Nephron (organoid): ENCODE measurements around the gene COL6A5.

ENCODE experiments used
- H3K27ac Mint-ChIP-seq, 3 experiments: 2 replicates each; pipeline ENCODE4 v1.8.0; 2020; ENCODE audit warnings: mixed read lengths in 3 of 3, mild to moderate bottlenecking in 2 of 3, moderate library complexity in 1 of 3
- H3K27me3 Mint-ChIP-seq: 2 replicates; pipeline ENCODE4 v1.8.0; 2021; ENCODE audit warnings: low read depth, mild to moderate bottlenecking, moderate library complexity, mixed read lengths
- H3K36me3 Mint-ChIP-seq: 2 replicates; pipeline ENCODE4 v1.8.0; 2020; ENCODE audit warnings: low read depth, mixed read lengths
- H3K4me1 Mint-ChIP-seq: 2 replicates; pipeline ENCODE4 v1.8.0; 2020; ENCODE audit warnings: mixed read lengths
- H3K4me3 Mint-ChIP-seq, 3 experiments: 2 replicates each; pipeline ENCODE4 v1.8.0; 2020; ENCODE audit warnings: mild to moderate bottlenecking in 3 of 3, mixed read lengths in 3 of 3, moderate library complexity in 2 of 3
- H3K9me3 Mint-ChIP-seq: 2 replicates; pipeline ENCODE4 v1.8.0; 2020; ENCODE audit warnings: mixed read lengths
- TF ChIP-seq, protein P1 (sequence below), 3 experiments: fragments of 200-600 bp; sonication (generic); IDR thresholded peaks; one replicate each; pipeline ENCODE4 v1.5.0; 2021; ENCODE audit warnings: antibody characterized with exemption in 3 of 3; ENCODE audit not compliant: unreplicated experiment in 3 of 3

The COL6A5 gene

DNA sequence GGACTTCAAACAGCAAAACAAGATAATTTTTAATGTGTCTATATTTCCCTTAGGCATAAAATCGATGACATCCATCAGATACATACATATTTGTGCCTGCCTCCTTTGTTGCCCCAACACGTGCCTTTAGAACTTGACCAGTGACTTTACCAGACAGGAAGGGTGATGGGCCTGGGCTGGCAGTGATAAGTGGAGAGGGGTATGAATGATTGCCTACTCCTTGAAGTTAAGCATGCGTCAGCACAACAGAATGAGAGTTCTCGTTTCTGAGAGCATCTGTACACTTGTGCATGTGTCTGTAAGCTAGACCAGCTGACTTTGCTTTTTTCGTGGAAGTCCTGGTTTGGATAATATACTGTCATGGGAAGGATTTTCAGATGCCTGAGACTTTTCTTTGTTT, 116.6 kb downstream of the COL6A5 start:
- Mint-ChIP-seq H3K27me3 (no peaks in the 10 kb centered on the region), H3K9me3 (no peaks in the 10 kb centered on the region), H3K36me3 (no peaks in the 10 kb centered on the region), H3K27ac (peak overlapping the region in 1 of 3 experiments; percentile 38), H3K4me3 (no peak overlapping the region), H3K4me1 (peaks cover 11% of the 10 kb centered on the region)
- TF ChIP-seq, protein P1, sequence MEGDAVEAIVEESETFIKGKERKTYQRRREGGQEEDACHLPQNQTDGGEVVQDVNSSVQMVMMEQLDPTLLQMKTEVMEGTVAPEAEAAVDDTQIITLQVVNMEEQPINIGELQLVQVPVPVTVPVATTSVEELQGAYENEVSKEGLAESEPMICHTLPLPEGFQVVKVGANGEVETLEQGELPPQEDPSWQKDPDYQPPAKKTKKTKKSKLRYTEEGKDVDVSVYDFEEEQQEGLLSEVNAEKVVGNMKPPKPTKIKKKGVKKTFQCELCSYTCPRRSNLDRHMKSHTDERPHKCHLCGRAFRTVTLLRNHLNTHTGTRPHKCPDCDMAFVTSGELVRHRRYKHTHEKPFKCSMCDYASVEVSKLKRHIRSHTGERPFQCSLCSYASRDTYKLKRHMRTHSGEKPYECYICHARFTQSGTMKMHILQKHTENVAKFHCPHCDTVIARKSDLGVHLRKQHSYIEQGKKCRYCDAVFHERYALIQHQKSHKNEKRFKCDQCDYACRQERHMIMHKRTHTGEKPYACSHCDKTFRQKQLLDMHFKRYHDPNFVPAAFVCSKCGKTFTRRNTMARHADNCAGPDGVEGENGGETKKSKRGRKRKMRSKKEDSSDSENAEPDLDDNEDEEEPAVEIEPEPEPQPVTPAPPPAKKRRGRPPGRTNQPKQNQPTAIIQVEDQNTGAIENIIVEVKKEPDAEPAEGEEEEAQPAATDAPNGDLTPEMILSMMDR (IDR thresholded peaks at IDR 0.05; ENCODE audit: unreplicated experiment in 3 of 3), result no peak

DNA sequence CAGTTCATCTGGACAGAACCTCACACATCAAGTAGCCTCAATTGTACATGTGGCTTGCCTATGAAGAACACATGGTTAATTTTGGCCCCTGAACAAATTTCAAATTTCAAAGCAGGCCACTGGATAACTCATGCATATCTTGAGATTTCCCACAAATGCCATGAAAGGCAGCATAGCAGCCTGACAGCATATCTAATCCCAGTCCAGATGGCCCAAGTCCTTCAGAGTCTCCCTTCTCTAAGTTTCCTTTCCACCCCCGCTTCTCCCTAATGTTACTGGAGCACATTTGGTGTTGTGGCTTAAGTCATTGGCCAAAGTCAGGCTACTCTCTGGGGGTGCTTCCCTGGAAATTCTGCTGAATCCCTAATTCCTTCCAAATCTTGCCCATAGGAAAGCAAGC, 117.7 kb downstream of the COL6A5 start:
- TF ChIP-seq, protein P1 (IDR thresholded peaks at IDR 0.05; ENCODE audit: unreplicated experiment in 3 of 3), result no peak
- Mint-ChIP-seq H3K4me1 (peaks cover under 1% of the 10 kb centered on the region), H3K4me3 (no peak overlapping the region), H3K36me3 (no peaks in the 10 kb centered on the region), H3K9me3 (no peaks in the 10 kb centered on the region), H3K27ac (no peak overlapping the region), H3K27me3 (no peaks in the 10 kb centered on the region)

DNA sequence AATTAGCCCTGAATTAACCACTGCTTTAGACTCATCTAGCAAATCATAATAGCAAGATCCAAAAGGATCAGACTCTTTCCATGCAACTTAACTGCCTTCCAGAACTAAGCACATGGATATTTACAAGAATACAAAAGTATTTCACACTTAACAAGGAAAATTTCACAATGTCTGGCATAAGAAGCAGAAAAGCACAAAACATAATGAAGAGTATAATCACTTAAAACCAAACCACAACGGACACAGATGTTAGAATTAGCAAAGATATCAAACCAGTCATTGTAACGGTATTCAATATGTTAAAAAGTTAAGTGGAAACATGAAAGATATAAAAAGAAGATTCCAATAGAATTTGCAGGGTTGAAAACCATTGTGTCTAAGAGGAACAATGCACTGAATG, 120.0 kb downstream of the COL6A5 start:
- peaks cover 10% of the 10 kb centered on the region for H3K4me1 Mint-ChIP-seq

DNA sequence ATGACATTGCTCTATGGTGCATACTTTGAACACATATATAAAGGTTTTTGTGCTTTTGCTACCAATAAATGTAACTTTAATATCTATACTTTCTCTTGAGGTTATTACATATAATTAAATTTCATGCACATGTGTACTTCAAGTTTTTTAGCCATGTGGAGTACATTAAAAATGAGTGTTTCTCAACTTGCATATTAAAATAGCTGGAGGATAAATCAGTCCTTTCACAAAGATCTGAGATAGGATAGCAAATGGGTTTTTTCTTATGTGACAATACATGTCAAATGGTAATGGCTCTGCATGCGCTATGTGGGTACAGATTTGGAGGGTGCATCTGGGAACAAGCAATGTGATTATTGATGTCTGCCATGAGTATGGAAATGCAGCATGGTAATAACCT, 122.8 kb downstream of the COL6A5 start:
- Mint-ChIP-seq H3K4me1 (peaks cover 10% of the 10 kb centered on the region), H3K9me3 (no peaks in the 10 kb centered on the region), H3K27me3 (no peaks in the 10 kb centered on the region), H3K36me3 (no peaks in the 10 kb centered on the region), H3K27ac (no peak overlapping the region), H3K4me3 (no peak overlapping the region)
- TF ChIP-seq, protein P1 (IDR thresholded peaks at IDR 0.05; ENCODE audit: unreplicated experiment in 3 of 3), result no peak

More for the DNA sequence above, 120.0 kb downstream of the COL6A5 start:
- Mint-ChIP-seq H3K9me3 (no peaks in the 10 kb centered on the region), H3K27ac (no peak overlapping the region), H3K36me3 (no peaks in the 10 kb centered on the region), H3K27me3 (no peaks in the 10 kb centered on the region), H3K4me3 (no peak overlapping the region)
- TF ChIP-seq, protein P1 (IDR thresholded peaks at IDR 0.05; ENCODE audit: unreplicated experiment in 3 of 3), result no peak

DNA sequence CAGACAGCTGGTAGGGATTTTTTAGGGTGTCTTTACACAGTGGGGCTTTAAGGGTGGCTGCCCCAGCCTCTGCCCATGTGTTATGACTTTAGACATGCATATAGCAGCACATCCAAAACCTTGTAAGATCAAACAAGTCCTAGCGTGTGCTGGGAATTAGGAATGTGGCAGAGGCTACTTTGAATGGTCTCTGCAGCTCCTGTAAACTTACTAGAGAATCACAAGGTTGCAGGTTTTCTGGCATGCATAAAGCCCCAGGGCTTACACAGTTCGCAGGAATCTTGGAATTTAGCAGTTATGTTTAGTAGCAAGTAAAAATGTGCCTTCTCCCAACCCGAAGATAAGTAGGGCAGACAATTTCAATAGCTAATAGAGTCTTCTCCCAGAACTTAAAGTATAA, 124.7 kb downstream of the COL6A5 start:
- peaks cover 10% of the 10 kb centered on the region for H3K4me1 Mint-ChIP-seq
- H3K27ac Mint-ChIP-seq, result peak overlapping the region in 1 of 3 experiments; percentile 21
- peaks cover 3% of the 10 kb centered on the region for H3K9me3 Mint-ChIP-seq
- H3K4me3 Mint-ChIP-seq, result no peak overlapping the region
- H3K27me3 Mint-ChIP-seq, result no peaks in the 10 kb centered on the region
- no peaks in the 10 kb centered on the region for H3K36me3 Mint-ChIP-seq
- TF ChIP-seq, protein P1 (IDR thresholded peaks at IDR 0.05; ENCODE audit: unreplicated experiment in 3 of 3), result no peak

DNA sequence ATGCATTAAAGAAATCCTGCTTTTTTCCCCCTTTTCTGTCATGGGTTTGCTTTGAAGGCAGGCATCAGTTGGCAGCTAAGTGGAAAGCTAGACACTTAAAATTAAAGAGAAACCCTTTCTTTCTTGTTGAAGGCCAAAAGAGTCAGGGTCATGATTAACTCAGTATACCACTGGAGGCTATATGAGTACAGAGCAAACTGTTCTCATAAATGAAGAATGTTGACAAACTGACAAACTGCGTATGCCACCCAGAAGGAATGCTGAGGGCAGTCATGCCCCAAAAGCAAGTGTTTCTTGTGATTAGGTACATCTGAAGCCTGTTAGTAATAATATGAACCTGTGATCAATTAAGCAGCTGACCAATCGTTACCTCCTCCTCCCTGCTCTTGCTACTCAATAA, 127.9 kb downstream of the COL6A5 start:
- H3K27ac Mint-ChIP-seq, result no peak overlapping the region
- H3K4me1 Mint-ChIP-seq, result peaks cover 10% of the 10 kb centered on the region
- H3K27me3 Mint-ChIP-seq, result no peaks in the 10 kb centered on the region
- H3K36me3 Mint-ChIP-seq, result no peaks in the 10 kb centered on the region
- TF ChIP-seq, protein P1 (IDR thresholded peaks at IDR 0.05; ENCODE audit: unreplicated experiment in 3 of 3), result no peak
- no peak overlapping the region for H3K4me3 Mint-ChIP-seq
- H3K9me3 Mint-ChIP-seq, result peaks cover 3% of the 10 kb centered on the region
